WTC11 (cell line): ENCODE data around the gene DHFR2.

ENCODE experiments used
- ATF2 ChIP-seq: sonication (generic); formaldehyde crosslinking; IDR thresholded peaks from 2 replicates; pipeline ENCODE4 v1.8.1; 2022; ENCODE audit warnings: low read depth, missing genetic modification reagents, borderline replicate concordance
- CTCF ChIP-seq: fragments of 200-600 bp; IDR thresholded peaks from 2 replicates; pipeline ENCODE4 v1.8.0; 2022; ENCODE audit warnings: antibody characterized with exemption
- ETV6 ChIP-seq: sonication (generic); formaldehyde crosslinking; IDR thresholded peaks from 2 replicates; pipeline ENCODE4 v1.8.1; 2022; ENCODE audit warnings: mild to moderate bottlenecking, missing genetic modification reagents
- ZNF317 ChIP-seq: sonication (generic); formaldehyde crosslinking; IDR thresholded peaks from 2 replicates; pipeline ENCODE4 v1.8.1; 2023; ENCODE audit warnings: low read depth, mild to moderate bottlenecking, moderate library complexity, missing genetic modification reagents, borderline replicate concordance

GRCh38 chr3:94026623-94027022, 36.1 kb downstream of the DHFR2 start:
- TF ChIP-seq ZNF317 (CRISPR knock-in tag) (no peak), CTCF (no peak), ETV6 (no peak), ATF2 (CRISPR knock-in tag) (no peak)
